Liver (tissue), 9 donors: Measurements from ENCODE around the gene IPPK. TPM values are rescaled to one million over a fixed set of nuclear protein-coding genes. Genes with fewer than 3 reads are reported as not detected.

ENCODE experiments used
- DNase-seq: peaks from one replicate; pipeline ENCODE4 v3.0.0-alpha.2; 2017; ENCODE audit warnings: low spot score
- H3K27ac ChIP-seq, 2 donors: one replicate each; pipeline ENCODE4 v1.7.0; 2013; ENCODE audit warnings: inconsistent platforms in 2 of 2, low read length in 2 of 2, control low read depth in 1 of 2, low read depth in 1 of 2, mild to moderate bottlenecking in 1 of 2
- H3K27me3 ChIP-seq, 4 donors: one replicate each; pipeline versions ENCODE4 v1.6.1 to v1.7.0; 2013; ENCODE audit warnings: low read length in 3 of 4, inconsistent platforms in 1 of 4, mild to moderate bottlenecking in 1 of 4, moderate library complexity in 1 of 4; ENCODE audit not compliant: control insufficient read depth in 4 of 4, insufficient read depth in 4 of 4
- H3K36me3 ChIP-seq, 4 donors: one replicate each; pipeline versions ENCODE4 v1.6.1 to v1.7.0; 2013; ENCODE audit warnings: low read length in 3 of 4, mild to moderate bottlenecking in 3 of 4, low read depth in 1 of 4, moderate library complexity in 1 of 4; ENCODE audit not compliant: control insufficient read depth in 4 of 4, insufficient read depth in 3 of 4
- H3K4me1 ChIP-seq, 4 donors: one replicate each; pipeline versions ENCODE4 v1.6.1 to v1.7.0; 2013; ENCODE audit warnings: low read length in 3 of 4, mild to moderate bottlenecking in 3 of 4, moderate library complexity in 1 of 4; ENCODE audit not compliant: control insufficient read depth in 4 of 4, insufficient read depth in 4 of 4
- H3K4me3 ChIP-seq, 3 donors: one replicate each; pipeline versions ENCODE4 v1.6.1 to v1.7.0; 2013; ENCODE audit warnings: low read length in 3 of 3, control low read depth in 1 of 3, low read depth in 1 of 3, mild to moderate bottlenecking in 1 of 3
- H3K9ac ChIP-seq, 2 donors: one replicate each; pipeline ENCODE4 v1.7.0; 2013; ENCODE audit warnings: low read length in 2 of 2, mild to moderate bottlenecking in 2 of 2, moderate library complexity in 2 of 2, control low read depth in 1 of 2, low read depth in 1 of 2
- H3K9me3 ChIP-seq, 4 donors: one replicate each; pipeline versions ENCODE4 v1.6.1 to v1.7.0; 2013; ENCODE audit warnings: low read length in 3 of 4; ENCODE audit not compliant: control insufficient read depth in 4 of 4
- ATF3 ChIP-seq: IDR thresholded peaks from 2 replicates; pipeline ENCODE4 v1.6.1; 2016; ENCODE audit warnings: antibody characterized with exemption
- EGR1 ChIP-seq, 2 donors: IDR thresholded peaks; 2 replicates each; pipeline ENCODE4 v1.6.1; 2016 to 2018; ENCODE audit warnings: antibody characterized with exemption in 2 of 2, low read depth in 2 of 2
- FOXA1 ChIP-seq: IDR thresholded peaks from 2 replicates; pipeline ENCODE4 v1.6.1; 2016; ENCODE audit warnings: antibody characterized with exemption
- FOXA2 ChIP-seq: IDR thresholded peaks from 2 replicates; pipeline ENCODE4 v1.6.1; 2016; ENCODE audit warnings: antibody characterized with exemption
- GABPA ChIP-seq, 2 donors: IDR thresholded peaks in 1 of 2; conservative IDR thresholded peaks in 1 of 2; 2 replicates each; pipeline ENCODE4 v1.6.1; 2016; ENCODE audit warnings: antibody characterized with exemption in 2 of 2, mild to moderate bottlenecking in 1 of 2, moderate library complexity in 1 of 2
- HNF4A ChIP-seq, 2 donors: conservative IDR thresholded peaks; 2 replicates each; pipeline ENCODE4 v1.6.1; 2016; ENCODE audit warnings: antibody characterized with exemption in 2 of 2, mild to moderate bottlenecking in 2 of 2
- MAX ChIP-seq: IDR thresholded peaks from 2 replicates; pipeline ENCODE4 v1.6.1; 2016; ENCODE audit warnings: antibody characterized with exemption
- RAD21 ChIP-seq, 2 donors: IDR thresholded peaks; 2 replicates each; pipeline ENCODE4 v1.6.1; 2016; ENCODE audit warnings: antibody characterized with exemption in 2 of 2, mild to moderate bottlenecking in 2 of 2
- RXRA ChIP-seq, 2 donors: IDR thresholded peaks; 2 replicates each; pipeline ENCODE4 v1.6.1; 2017 to 2018; ENCODE audit warnings: antibody characterized with exemption in 2 of 2, mild to moderate bottlenecking in 1 of 2
- SP1 ChIP-seq: IDR thresholded peaks from 2 replicates; pipeline ENCODE4 v1.6.1; 2018; ENCODE audit warnings: antibody characterized with exemption, mild to moderate bottlenecking
- TAF1 ChIP-seq: conservative IDR thresholded peaks from 2 replicates; pipeline ENCODE4 v1.6.1; 2016; ENCODE audit warnings: antibody characterized with exemption, mild to moderate bottlenecking
- YY1 ChIP-seq: IDR thresholded peaks from 2 replicates; pipeline ENCODE4 v1.6.1; 2016; ENCODE audit warnings: antibody characterized with exemption, mild to moderate bottlenecking
- WGBS: extraction: QIAGEN DNeasy Blood & Tissue Kit; methylation state at CpG from one replicate; pipeline ENCODE4 v1.1.7; 2013; 5-methylcytosine and 5-hydroxymethylcytosine counted together
- polyA plus RNA-seq, 2 donors: library from polyadenylated mRNA; stranded (reverse) in 1 of 2; unstranded in 1 of 2; fragments of 200-250 nt in 1 of 2; fragments of >200 nt in 1 of 2; fragmentation: Nextera tagmentation in 1 of 2; extraction: Ambion mirVana in 1 of 2; gene quantifications; one replicate each; pipeline versions ENCODE4 v1.2.1 to v1.2.3, GENCODE V29; 2013 to 2015
- total RNA-seq, 2 donors: library from RNA; depleted of rRNA; stranded (reverse); fragments of >200 nt; gene quantifications; one replicate each; pipeline ENCODE4 v1.2.3, GENCODE V29; 2014
- TF ChIP-seq, protein P1 (sequence below): fragments of 150-350 bp; IDR thresholded peaks from 2 replicates; pipeline ENCODE4 v1.5.1; 2017; ENCODE audit warnings: improper control_type of control experiment, low read depth, low read length; ENCODE audit not compliant: missing input control
- TF ChIP-seq, protein P2 (sequence below): IDR thresholded peaks from 2 replicates; pipeline ENCODE4 v1.6.1; 2016; ENCODE audit warnings: antibody characterized with exemption, mild to moderate bottlenecking
- donor health status: healthy.
- donor health status: healthy.
- donor health status: healthy.
- donor health status: healthy.
- donor health status: healthy.

Gene IPPK
- total and polyA plus RNA-seq, 4 donors: 2.1 to 5.9 (median 3.6) TPM

DNA sequence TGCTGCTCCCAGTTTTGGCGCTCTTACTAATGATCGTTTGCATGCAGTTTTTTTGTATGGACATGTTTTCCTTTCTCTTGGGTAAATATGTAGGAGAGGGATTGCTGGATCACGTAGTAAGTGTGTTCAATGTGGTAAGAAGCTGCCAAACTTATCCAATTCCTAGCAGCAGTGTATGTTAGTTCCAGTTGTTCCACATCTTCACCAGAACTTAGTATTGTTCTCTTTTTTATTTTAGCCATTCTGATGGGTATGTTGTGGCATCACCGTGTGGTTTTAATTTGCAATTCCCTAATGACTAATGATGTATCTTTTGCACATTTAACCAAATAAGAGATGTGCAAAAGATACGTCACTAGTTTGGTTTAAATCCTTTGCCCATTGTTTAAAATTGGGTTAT, 65.9 kb downstream of the IPPK start (continued):
- TF ChIP-seq, protein P1, sequence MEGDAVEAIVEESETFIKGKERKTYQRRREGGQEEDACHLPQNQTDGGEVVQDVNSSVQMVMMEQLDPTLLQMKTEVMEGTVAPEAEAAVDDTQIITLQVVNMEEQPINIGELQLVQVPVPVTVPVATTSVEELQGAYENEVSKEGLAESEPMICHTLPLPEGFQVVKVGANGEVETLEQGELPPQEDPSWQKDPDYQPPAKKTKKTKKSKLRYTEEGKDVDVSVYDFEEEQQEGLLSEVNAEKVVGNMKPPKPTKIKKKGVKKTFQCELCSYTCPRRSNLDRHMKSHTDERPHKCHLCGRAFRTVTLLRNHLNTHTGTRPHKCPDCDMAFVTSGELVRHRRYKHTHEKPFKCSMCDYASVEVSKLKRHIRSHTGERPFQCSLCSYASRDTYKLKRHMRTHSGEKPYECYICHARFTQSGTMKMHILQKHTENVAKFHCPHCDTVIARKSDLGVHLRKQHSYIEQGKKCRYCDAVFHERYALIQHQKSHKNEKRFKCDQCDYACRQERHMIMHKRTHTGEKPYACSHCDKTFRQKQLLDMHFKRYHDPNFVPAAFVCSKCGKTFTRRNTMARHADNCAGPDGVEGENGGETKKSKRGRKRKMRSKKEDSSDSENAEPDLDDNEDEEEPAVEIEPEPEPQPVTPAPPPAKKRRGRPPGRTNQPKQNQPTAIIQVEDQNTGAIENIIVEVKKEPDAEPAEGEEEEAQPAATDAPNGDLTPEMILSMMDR: no peak
- TF ChIP-seq RAD21 (IDR thresholded peaks at IDR 0.05) (no peak), RXRA (IDR thresholded peaks at IDR 0.05) (no peak)

- no peaks in the 10 kb centered on the region for H3K27me3 ChIP-seq
- no peak overlapping the region for H3K9ac ChIP-seq
- whole genome bisulfite sequencing: 98% methylated on average over 5 of the region's 5 CpGs
- no peak overlapping the region for H3K4me3 ChIP-seq
- TF ChIP-seq HNF4A (conservative IDR thresholded peaks at IDR 0.05) (no peak), SP1 (no peak), TAF1 (no peak), YY1 (no peak)
- TF ChIP-seq, protein P2, sequence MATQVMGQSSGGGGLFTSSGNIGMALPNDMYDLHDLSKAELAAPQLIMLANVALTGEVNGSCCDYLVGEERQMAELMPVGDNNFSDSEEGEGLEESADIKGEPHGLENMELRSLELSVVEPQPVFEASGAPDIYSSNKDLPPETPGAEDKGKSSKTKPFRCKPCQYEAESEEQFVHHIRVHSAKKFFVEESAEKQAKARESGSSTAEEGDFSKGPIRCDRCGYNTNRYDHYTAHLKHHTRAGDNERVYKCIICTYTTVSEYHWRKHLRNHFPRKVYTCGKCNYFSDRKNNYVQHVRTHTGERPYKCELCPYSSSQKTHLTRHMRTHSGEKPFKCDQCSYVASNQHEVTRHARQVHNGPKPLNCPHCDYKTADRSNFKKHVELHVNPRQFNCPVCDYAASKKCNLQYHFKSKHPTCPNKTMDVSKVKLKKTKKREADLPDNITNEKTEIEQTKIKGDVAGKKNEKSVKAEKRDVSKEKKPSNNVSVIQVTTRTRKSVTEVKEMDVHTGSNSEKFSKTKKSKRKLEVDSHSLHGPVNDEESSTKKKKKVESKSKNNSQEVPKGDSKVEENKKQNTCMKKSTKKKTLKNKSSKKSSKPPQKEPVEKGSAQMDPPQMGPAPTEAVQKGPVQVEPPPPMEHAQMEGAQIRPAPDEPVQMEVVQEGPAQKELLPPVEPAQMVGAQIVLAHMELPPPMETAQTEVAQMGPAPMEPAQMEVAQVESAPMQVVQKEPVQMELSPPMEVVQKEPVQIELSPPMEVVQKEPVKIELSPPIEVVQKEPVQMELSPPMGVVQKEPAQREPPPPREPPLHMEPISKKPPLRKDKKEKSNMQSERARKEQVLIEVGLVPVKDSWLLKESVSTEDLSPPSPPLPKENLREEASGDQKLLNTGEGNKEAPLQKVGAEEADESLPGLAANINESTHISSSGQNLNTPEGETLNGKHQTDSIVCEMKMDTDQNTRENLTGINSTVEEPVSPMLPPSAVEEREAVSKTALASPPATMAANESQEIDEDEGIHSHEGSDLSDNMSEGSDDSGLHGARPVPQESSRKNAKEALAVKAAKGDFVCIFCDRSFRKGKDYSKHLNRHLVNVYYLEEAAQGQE: no peak
- no peaks in the 10 kb centered on the region for H3K36me3 ChIP-seq
- H3K4me1 ChIP-seq: peaks cover 0 to 3% (median 2%) of the 10 kb centered on the region in 4 donors
- H3K9me3 ChIP-seq: no peaks in the 10 kb centered on the region
- H3K27ac ChIP-seq: no peak overlapping the region
- no peak for DNase-seq
Observed at GRCh38 chr9:92603100-92603499, 66.8 kb downstream of the IPPK start.

GRCh38 chr9:92602413-92602812, 67.5 kb downstream of the IPPK start:
- Histone ChIP-seq H3K4me3 (no peak overlapping the region), H3K9ac (no peak overlapping the region), H3K9me3 (no peaks in the 10 kb centered on the region), H3K4me1 (peaks cover 0 to 3% (median 2%) of the 10 kb centered on the region in 4 donors), H3K27me3 (no peaks in the 10 kb centered on the region), H3K27ac (no peak overlapping the region), H3K36me3 (no peaks in the 10 kb centered on the region)
- WGBS: 96% methylated on average over 10 of the region's 10 CpGs
- TF ChIP-seq FOXA2 (no peak), ATF3 (no peak), TAF1 (no peak), MAX (no peak), HNF4A (conservative IDR thresholded peaks at IDR 0.05) (no peak), EGR1 (IDR thresholded peaks at IDR 0.05; ENCODE audit: low read depth in 2 of 2) (no peak), GABPA (IDR thresholded peaks at IDR 0.05 in 1 of 2, conservative IDR thresholded peaks at IDR 0.05 in 1 of 2) (no peak), FOXA1 (no peak), RXRA (IDR thresholded peaks at IDR 0.05) (no peak), RAD21 (IDR thresholded peaks at IDR 0.05) (no peak)
- TF ChIP-seq, protein P1: no peak
- TF ChIP-seq, protein P2: no peak
- DNase-seq: no peak
